Middle frontal gyrus (tissue), 1 donor: ENCODE measurements around the gene TAS1R3.
"Not testable (repeated sequence)": the region's sequence is repeated elsewhere in the genome, so short reads cannot be mapped to it uniquely, and the experiment has no call there.

ENCODE experiments used
- DNase-seq: peaks from one replicate; pipeline ENCODE4 v3.0.0-alpha.2; 2015; ENCODE audit warnings: low spot score; ENCODE audit errors: extremely low spot score

The TAS1R3 gene

DNA sequence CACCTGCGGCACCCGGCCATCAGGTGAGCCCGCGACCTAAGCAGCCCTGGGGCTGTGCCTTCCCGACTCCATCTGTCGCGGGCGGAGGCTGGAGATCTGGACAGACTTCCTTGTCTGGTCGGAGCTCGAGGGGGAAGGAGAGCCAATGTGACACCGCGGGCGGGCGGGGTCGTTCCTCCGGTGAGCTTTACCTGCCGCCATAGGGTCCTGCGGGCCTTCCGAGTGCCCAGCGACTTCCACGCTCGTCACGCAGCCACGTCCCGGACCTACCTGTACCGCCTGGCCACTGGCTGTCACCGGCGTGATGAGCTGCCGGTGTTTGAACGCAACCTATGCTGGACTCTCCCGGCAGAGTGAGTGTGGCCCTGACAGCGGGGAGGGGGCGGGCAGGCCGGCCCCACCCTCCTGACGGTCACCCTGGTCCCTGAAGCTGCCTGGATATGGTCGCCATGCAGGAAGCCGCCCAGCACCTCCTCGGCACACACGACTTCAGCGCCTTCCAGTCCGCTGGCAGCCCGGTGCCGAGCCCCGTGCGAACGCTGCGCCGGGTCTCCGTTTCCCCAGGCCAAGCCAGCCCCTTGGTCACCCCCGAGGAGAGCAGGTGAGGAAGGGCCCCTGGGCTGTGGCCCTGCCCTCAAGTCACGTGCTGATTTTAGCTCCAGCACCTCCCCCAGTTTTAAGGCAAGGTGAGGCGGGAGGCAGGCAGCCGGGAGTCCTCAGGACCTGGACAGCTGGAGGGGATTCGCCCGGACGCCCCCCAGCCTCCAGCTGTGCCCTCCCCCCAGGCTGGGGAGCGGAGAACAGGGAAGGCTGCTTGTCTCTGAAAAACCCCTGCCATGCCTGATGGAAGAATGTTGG lies 21.6 kb upstream of the TAS1R3 start:
- no peak for DNase-seq

DNA sequence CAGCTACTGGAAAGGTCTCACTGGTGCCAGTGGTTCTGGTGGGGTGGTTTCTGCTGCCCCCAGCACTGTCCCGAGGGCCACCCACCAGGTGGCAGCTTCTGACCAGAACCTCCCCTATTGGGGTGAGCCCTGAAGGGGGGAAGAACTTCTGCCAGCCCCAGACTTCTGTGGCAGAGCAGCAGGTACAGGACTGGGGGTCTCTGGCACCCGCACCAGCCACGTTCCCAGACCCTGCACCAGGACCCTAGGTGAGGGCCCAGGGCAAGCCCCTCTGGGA lies 21.0 kb upstream of the TAS1R3 start:
- no peak for DNase-seq

DNA sequence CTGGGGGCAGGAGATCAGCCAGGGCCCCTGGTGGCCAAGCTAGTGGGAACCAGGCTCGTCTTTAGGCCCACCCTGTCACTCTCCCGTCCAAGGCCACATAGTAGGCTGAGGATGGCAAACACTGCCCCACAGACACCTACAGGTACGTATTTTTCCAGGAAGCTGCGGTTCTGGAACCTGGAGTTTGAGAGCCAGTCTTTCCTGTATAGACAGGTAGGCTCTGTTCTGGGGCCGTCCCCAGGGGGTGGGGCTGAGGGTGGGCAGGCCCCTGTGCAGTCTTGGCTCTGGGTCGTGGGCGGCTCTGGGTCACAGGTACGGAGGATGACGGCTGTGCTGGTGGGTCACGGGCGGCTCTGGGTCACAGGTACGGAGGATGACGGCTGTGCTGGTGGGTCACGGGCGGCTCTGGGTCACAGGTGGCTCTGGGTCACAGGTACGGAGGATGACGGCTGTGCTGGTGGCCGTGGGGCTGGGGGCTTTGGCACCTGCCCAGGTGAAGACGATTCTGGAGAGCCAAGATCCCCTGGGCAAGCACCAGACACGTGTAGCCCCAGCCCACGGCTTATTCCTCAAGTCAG lies 20.5 kb upstream of the TAS1R3 start:
- no peak for DNase-seq

DNA sequence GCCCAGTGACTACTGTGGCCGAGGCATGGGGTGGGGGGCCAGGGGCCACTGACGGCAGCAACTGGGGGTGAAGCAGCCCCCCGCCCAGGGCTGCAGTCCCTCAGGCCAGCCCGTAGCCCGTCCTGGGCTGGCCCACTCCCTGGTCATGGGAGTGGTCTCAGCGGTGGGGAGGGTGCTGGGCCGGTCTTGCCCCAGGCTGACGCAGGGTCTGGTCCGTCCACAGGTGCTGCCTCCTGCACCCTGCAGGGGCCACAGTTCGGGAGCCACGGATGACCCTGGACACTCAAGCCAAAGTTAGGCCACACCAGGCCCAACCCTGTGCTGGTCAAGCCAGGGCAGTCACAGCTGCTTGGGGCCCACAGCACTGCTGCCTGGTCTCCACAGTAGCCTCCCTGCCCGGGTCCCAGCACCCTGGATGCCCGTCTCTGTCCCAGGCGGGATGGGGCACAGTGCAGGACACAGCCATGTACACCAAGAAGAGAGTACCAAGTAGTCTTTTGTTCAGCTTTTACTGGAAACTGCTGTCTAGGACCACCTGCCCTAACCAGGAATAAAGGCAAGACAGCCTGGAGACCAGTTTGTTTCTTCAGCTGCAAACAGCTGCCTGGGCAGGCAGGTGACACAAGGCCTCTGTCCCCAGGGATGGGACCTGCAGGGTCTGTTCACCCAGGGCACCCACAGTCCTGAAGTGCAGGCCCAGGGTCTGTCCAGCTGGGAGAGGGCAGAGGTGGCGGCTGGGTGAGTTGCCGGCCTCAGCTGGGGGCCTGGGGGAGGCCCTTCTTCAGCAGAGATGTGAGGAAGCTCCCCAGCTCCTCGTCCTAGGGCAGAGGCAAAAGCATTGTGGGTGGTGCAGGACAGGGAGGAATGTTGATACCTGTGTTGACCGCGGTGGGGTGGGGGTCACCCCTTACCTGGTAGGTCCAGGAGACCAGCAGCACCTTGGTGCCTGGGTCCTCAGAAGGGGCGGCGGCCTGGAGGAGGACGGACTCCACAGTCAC lies 19.7 kb upstream of the TAS1R3 start:
- no peak for DNase-seq

DNA sequence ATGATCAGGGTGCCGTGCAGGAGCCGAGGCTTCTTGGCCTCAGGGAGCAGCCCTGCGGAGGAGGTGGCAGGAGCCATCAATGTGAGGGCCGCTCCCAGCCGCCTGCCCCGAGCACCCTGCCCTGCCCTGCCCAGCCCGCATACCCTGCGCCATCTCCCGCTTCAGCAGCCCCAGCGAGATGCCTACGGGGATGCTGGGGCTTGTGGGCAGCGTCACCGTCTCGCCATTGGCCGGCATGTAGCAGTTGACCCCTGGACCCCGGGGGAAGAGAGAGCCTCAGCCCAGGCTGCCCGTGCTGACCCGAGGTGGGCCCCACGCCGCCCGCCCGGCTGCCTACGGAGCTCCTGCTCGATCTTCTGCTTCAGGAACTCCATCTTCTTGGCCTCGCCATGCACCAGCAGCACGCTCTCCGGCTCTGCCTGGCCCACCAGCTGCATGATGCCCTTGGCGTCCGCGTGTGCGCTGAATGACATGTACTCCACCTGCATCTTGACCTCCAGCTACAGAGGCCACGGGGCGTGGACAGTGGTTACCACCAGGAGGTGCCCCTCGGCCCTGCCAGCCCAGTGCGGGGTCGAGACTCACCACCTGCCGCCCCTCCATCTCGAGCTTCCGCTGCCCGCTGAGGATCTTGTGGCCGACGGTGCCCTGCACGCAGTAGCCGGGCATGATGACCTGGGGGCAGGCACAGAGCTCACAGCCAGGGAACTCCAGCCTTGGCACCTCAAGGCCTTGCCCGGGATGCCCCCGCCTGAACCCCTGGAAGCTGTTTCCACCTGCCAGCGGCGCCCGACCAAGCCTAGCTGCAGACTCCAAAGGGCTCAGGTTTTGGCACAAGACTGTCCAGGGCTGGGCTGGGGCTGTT lies 18.4 kb upstream of the TAS1R3 start:
- DNase-seq = no peak

DNA sequence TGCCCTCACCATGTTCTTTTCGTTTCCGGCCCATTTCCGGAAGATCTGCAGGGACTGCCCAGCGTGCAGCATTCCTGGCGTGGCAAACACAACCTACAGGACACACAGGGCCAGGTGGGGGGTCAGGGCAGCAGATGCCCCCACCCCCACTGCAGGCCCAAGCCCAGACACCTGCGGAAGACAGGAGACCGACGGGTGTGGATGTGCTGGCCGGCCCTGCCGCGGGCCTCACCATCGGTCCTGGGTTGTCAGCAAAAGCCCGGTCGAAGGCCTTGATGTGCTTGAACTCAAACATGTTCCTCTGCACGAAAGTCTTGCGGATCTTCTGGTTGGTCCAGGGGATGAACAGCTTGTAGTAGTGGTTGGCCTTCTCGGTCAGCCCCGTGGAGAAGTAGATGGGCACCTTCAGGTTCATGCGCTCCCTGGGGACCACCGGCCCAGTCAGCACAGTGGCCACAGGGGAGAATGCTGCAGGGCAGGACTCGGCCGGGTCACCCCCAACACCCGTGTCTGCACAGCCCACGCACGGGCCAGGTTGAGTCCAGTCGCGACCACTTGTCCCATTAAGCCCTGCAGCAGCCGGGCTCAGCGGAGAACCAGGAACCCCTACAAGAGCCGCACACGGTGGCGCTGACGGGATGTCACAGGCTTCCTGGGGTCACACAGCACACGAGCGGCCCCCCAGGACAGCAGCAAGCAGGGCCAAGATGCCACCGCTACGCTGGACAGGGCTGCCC lies 17.4 kb upstream of the TAS1R3 start:
- no peak for DNase-seq

DNA sequence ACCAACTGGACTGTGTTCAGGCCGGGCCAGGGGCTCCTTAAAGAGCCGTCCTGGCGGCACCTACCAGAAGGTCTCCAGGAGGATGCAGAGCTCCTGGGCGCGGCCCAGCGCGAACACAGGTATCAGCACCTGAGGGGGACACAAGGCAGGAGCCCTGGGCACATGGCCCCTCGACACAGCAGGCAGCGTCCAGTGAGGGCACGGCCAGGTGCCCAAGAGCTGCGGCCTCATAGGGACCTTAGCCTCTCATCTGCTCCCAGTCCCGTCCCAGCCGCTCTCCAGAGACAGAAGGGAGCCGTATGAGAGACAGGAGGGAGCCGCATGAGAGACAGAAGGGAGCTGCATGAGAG lies 16.9 kb upstream of the TAS1R3 start:
- no peak for DNase-seq

DNA sequence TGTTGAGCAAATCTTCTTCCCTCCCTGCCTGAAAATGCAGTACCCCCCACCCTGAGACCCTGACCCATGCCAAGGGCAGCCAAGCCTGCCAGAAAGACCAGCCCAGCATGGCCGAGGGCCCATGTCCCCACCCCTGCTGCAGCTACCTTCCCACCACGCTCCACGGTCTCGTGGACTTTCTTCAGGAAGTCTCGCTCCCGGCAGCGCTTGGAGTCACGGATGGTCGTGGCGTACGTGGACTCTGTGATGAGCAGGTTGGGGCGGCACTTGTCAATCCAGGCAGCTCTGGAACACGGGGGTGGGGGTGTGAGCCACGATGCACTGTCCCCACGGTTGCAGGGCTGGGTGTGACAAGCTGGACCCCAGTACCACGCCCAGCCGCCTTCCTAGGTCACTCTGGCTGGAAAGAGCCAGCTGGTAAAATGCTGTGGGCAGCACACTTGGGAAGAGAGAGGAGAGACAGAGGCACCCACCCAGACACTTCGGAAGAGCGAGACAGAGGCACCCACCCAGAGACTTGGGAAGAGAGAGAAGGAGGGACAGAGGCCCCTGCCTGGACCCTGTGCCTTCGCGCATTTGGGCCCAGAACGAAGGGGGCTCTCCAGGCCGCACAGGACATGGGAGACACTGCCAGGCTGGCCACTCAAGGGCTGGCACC lies 16.3 kb upstream of the TAS1R3 start:
- DNase-seq = no peak

DNA sequence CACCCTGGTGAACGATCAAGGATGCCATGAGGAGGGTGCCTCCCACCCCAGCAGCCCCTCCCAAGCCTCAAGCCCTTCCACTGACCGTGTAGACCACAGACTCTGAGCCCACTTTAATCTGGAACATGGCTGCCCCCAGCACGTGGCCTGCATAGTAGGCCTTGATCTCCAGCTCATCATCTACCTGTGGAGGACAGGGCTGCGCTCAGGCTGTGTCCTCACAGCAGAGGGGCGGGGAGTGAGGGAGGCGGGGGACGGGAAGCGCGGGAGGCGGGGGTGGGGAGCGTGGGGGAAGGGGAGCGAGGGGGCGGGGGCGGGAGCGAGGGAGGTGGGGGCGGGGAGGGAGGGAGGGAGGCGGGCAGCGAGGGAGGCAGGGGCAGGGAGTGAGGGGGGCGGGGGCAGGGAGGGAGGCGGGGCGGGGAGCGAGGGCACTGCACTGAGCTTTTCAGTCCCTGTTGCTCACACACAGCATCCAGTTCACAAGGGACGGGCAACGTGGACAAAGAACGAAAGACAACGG lies 15.6 kb upstream of the TAS1R3 start:
- no peak for DNase-seq

DNA sequence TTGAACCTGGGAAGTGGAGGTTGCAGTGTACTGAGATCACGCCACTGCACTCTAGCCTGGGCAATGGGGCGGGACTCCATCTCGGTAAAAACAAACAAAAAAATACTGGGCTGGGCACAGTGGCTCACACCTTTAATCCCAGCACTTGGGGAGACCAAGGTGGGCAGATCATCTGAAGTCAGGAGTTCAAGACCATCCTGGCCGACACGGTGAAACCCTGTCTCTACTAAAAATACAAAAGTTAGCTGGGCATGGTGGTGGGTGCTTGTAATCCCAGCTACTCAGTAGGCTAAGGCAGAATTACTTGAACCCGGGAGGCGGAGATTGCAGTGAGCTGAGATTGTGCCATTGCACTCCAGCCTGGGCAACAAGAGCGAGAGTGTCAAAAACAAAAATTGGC lies 14.9 kb upstream of the TAS1R3 start:
- DNase-seq = not testable (repeated sequence)

DNA sequence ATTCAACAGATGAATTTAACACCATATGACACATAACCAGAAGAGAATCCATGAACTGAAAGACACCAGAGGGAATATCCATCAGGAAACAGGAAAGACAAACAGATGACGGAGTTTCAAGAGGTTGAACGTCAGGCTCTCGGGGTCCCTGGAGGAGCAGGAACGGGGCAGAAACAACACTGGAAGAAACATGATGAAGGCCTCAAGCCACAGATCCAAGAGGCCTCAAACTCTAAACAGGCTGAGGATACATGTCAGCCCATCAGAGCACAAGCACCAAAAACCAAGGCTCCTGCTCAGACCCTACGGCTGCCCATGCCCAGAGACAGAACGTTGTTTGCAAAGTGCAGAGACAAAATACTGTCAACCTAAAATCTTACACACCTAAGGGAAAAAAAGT lies 13.7 kb upstream of the TAS1R3 start:
- DNase-seq = no peak

DNA sequence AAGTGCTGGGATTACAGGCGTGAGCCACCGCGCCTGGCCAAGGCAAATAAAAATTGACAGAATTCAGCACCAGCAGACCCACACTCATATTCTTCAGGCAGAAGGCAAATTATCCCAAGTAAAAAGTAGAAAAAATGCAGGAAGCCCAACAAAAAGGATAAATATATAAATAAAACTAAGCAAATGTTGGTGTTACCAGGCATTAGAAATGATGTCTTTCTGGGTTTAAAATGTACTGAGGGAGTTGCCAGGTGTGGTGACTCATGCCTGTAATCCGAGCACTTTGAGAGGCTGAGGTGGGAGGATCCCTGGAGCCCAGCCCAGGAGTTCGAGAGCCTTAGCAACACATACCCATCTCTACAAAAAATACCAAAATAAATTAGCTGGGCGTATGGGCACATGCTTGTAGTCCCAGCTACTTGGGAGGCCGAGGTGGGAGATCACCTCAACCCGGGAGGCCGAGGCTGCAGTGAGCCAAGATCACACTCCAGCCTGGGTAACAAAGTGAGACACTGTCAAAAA lies 12.9 kb upstream of the TAS1R3 start:
- peak; percentile 35 for DNase-seq

DNA sequence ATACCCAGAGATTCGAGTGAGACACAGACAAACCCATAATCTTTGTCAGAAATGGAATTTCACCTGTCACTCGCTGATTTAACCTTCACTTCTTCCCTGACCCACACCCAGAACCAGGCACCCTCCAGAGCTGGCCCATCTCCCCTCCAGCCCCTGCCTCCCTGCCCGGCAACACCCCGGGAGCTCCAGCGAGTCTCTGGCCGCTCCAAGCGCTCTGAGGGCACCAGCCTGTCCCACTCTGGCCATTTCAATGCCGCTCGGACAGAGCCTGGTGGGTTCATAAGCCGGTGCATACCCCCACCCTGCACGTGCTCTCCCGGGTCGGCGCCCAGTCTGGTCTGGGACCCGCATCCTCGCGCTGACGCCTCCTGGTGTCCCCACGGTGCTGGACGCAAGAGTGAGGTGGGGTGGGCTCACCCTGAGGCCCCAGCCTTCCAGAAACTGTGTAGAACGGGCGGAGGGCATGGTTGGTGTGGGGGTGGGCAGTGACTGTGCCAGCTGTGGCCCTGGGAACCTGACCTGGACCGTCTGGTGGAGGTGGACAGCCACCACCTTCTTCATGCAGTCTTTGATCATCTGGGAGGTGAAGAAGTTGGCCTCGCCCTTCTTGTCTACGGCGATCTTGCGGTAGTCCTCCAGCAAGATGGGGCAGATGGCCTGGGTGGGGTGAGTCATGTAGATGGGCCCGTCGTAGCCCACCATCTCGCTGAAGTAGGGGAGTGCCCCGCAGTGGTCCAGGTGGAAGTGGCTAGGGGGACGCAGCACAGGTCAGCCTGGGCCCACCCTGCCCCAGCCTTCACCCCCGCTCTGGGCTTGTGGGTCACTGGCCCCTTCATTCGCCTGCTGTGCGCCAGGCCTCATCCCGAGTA lies 12.1 kb upstream of the TAS1R3 start:
- DNase-seq = no peak

DNA sequence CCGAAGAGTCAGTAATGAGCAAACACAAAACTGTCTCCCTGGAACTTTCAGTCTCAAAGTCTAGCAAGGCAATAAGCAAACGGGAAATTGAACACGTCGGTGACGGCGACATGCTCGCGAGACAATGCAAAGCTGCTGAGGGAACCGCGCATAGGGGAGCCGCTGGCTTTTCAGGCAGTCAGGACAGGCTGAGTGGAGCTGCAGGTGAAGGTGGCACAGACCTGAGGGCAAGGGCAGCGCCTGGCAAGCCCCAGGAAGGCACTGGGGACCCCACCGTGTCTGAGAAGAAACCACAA lies 11.5 kb upstream of the TAS1R3 start:
- DNase-seq = no peak

DNA sequence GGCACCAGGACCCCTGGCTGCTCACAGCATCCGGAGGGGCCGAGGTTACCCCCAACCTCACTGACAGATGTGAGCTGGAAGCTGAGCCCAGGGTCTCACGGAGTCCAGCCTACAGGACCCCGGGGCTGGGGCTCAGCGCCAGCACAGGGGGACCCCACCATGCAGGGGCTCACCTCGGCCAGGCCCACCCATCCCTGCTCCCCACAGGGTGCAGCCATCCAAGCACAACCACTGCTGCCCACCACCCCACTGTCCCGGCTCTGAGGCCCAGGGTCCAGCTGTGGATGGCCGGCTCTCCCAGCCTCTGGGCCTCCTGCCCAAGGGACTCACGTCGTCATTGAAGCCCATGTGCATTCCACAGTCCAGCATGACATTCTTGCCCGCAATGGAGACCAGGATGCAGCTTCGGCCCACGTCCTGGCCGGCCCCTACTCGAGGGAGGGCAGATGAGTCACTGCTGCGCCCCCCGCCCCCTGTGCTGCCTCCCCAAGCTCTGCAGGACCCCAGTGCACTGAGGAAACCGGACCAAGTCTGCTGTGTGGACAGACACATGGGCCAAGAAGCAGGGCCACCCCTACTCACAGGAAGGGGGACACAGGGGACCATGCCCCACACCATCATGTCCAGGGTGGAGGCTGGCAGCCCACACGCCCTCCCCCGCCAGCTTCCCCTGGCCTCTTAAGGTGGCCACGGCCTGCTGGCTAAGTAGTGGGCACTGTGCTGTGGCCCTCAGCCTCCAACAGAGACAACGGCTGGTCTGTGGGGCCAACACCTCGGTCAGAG lies 10.2 kb upstream of the TAS1R3 start:
- no peak for DNase-seq

DNA sequence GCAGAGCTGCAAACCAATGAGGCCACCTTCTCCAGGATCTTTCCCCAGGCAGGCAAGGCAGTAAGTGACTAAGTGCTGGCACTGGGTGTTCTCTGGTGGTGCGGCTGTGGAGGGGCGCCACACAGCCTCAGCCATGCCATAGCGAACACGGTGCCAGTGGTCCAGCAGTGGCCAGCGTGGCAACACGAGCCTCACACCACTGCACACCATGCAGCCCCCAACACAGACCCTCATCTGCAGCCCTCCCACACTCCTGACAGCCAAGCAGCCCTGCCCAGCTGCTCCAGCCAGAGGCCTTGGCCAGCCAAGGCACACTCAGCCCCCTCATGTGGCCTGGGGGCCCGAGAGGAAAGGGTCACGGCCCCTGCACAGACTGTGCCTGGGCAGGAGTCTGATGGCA lies 9.6 kb upstream of the TAS1R3 start:
- DNase-seq = no peak

DNA sequence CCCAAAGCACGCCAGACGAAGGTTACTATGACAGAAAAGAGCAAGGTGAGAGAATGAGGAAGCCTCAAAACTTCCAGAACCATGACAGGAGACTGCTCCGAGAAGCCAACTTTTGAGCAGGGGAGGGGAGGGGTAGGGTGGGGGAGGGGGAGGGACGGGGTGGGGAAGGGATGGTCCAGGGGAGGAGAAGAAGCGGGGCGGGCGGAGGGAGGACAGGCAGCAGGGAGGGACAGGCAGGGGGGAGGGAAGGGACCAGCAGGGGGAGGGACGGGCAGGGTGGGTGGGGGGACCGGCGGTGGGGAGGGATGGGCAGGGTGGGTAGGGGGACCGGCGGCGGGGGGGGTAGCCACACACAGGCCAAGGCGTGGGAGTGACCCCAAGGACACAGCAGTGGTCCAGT lies 8.7 kb upstream of the TAS1R3 start:
- no peak for DNase-seq

DNA sequence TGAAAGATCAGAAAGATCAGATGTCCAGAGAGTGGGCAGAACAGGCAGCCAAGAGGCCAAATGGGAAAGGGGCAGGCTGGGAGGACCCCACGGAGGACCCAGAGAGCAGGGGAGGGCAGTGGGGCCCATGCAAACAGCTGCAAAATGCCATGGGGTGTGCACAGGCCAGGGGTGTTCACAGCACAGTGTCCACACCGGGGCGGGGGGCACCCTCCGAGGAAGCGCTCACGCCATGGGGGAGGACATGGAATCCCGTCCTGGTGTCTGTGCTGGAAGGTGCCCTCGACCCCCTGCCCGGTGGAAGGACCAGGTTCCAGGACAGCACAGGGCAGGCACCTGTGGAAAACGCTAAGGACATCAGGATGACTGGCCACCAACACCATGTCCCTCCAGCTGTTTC lies 8.1 kb upstream of the TAS1R3 start:
- DNase-seq = no peak
